ENCODE results near the gene CXCR5.

DNA sequence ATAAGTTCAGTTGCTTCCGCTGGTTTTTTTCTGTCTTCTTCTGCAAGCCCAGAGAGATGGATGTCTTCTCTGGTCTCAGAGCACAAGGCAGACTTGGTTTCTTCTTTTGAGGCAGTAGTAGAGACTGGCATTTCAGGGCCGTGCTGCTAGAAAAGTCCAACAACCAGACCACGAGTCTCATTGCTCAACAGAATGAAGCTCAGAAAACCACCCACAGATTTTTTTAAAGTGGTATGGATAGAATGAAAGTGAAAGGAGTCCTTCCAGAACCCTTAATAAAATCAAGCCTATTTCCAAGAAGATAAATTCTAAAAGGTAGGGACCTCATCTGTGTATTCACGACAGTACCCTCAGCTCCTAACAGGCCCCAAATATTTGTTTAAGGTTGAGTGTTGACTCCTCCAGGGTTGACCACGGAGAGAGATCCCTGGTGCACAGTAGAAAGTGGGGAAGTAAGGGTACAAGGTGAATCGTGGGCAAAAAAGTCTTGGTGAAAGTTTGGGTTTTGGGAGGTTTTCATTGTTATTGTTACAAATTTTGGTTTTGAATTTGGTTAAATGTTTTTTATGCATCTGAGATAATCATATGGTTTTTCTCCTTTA, 49.2 kb upstream of the CXCR5 start:
- TF ChIP-seq, protein P1, sequence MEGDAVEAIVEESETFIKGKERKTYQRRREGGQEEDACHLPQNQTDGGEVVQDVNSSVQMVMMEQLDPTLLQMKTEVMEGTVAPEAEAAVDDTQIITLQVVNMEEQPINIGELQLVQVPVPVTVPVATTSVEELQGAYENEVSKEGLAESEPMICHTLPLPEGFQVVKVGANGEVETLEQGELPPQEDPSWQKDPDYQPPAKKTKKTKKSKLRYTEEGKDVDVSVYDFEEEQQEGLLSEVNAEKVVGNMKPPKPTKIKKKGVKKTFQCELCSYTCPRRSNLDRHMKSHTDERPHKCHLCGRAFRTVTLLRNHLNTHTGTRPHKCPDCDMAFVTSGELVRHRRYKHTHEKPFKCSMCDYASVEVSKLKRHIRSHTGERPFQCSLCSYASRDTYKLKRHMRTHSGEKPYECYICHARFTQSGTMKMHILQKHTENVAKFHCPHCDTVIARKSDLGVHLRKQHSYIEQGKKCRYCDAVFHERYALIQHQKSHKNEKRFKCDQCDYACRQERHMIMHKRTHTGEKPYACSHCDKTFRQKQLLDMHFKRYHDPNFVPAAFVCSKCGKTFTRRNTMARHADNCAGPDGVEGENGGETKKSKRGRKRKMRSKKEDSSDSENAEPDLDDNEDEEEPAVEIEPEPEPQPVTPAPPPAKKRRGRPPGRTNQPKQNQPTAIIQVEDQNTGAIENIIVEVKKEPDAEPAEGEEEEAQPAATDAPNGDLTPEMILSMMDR (conservative IDR thresholded peaks at IDR 0.05 in 1 of 2, IDR thresholded peaks at IDR 0.05 in 1 of 2; ENCODE audit: extremely low read depth in 1 of 2, insufficient read depth in 1 of 2, low read depth in 1 of 2, low read length in 2 of 2) = no peak
- no peak for TF ChIP-seq EZH2 (IDR thresholded peaks at IDR 0.05; ENCODE audit: borderline replicate concordance, low read length)

Data from mammary epithelial cell (primary cell).